Measurements from ENCODE around the gene CARMIL3.
"Not testable (repeated sequence)": the region's sequence is repeated elsewhere in the genome, so short reads cannot be mapped to it uniquely, and the experiment has no call there.

CARMIL3 gene

GRCh38 chr14:24096545-24097181 is 44.9 kb downstream of the CARMIL3 start:
- DNase-seq, result no peak

- no peak for DNase-seq
These were observed 46.6 kb downstream of the CARMIL3 start for GRCh38 chr14:24098229-24098926.

- no peak for DNase-seq
These were observed 47.4 kb downstream of the CARMIL3 start for GRCh38 chr14:24098927-24099813.

- no peak for DNase-seq
These were observed 48.6 kb downstream of the CARMIL3 start for GRCh38 chr14:24100197-24100981.

- no peak for DNase-seq
These were observed 49.2 kb downstream of the CARMIL3 start for GRCh38 chr14:24100982-24101494.

- no peak for DNase-seq
These were observed 50.7 kb downstream of the CARMIL3 start for GRCh38 chr14:24102357-24103048.

- DNase-seq, result no peak
These were observed 51.6 kb downstream of the CARMIL3 start for GRCh38 chr14:24103451-24103850.

- not testable (repeated sequence) for DNase-seq
These were observed 53.9 kb downstream of the CARMIL3 start for GRCh38 chr14:24105609-24106239.

GRCh38 chr14:24106672-24107271 is 55.0 kb downstream of the CARMIL3 start:
- no peak for DNase-seq

- no peak for DNase-seq
These were observed 56.6 kb downstream of the CARMIL3 start for GRCh38 chr14:24108336-24108874.

- no peak for DNase-seq
These were observed 58.3 kb downstream of the CARMIL3 start for GRCh38 chr14:24110060-24110459.

- DNase-seq, result no peak
These were observed 58.7 kb downstream of the CARMIL3 start for GRCh38 chr14:24110523-24110922.

GRCh38 chr14:24113379-24113800 is 61.6 kb downstream of the CARMIL3 start:
- DNase-seq, result no peak

GRCh38 chr14:24113801-24114531 is 62.2 kb downstream of the CARMIL3 start:
- DNase-seq, result peak; percentile 42

GRCh38 chr14:24114532-24115421 is 63.0 kb downstream of the CARMIL3 start, which contains the start of the genes DCAF11 and NRL:
TSS of gene DCAF11 (plus strand) at chr14:24114777. CDS start at chr14:24115595, 818 bp downstream.
TSS of gene NRL (minus strand) at chr14:24114949. CDS start at chr14:24082848, 32,101 bp downstream.
- peak; percentile 91 for DNase-seq

- DNase-seq, result no peak
These were observed 63.8 kb downstream of the CARMIL3 start for GRCh38 chr14:24115422-24116127.

- DNase-seq, result no peak
These were observed 64.5 kb downstream of the CARMIL3 start for GRCh38 chr14:24116128-24116814.
